Heart right ventricle (tissue), 16 donors: ENCODE results near the gene NMT1. TPM values are rescaled to one million over a fixed set of nuclear protein-coding genes. Genes with fewer than 3 reads are reported as not detected.

Experiments used
- ATAC-seq, 8 donors: fragments of 200-7000 bp; cut with Tn5 transposase; one replicate each; pipeline ENCODE4 v1.9.1; 2020; ENCODE audit warnings: mild to moderate bottlenecking in 8 of 8, moderate library complexity in 8 of 8, moderate number of reproducible peaks in 1 of 8
- DNase-seq, 2 donors: peaks; one replicate each; pipeline ENCODE4 v3.0.0-alpha.2; 2020
- H3K27ac ChIP-seq, 10 donors: fragments of 200-600 bp; sonication (generic) in 2 of 10; one replicate each; pipeline versions ENCODE4 v1.5.0 to v1.8.0; 2020 to 2022; ENCODE audit warnings: mild to moderate bottlenecking in 3 of 10
- H3K27me3 ChIP-seq, 7 donors: fragments of 200-600 bp; one replicate each; pipeline ENCODE4 v1.8.0; 2021 to 2022; ENCODE audit warnings: mild to moderate bottlenecking in 2 of 7
- H3K36me3 ChIP-seq, 9 donors: fragments of 200-600 bp; sonication (generic) in 1 of 9; one replicate each; pipeline versions ENCODE4 v1.5.0 to v1.8.0; 2020 to 2022; ENCODE audit warnings: mild to moderate bottlenecking in 2 of 9
- H3K4me1 ChIP-seq, 9 donors: fragments of 200-600 bp; sonication (generic) in 1 of 9; one replicate each; pipeline versions ENCODE4 v1.5.0 to v1.8.0; 2020 to 2022; ENCODE audit warnings: mild to moderate bottlenecking in 4 of 9
- H3K4me3 ChIP-seq, 10 donors: fragments of 200-600 bp; sonication (generic) in 2 of 10; one replicate each; pipeline versions ENCODE4 v1.5.0 to v1.8.0; 2020 to 2022; ENCODE audit warnings: mild to moderate bottlenecking in 7 of 10, moderate library complexity in 2 of 10
- H3K9me3 ChIP-seq, 11 donors: fragments of 200-600 bp in 10 of 11; sonication (generic) in 2 of 11; one replicate each; pipeline versions ENCODE4 v1.5.0 to v1.8.0; 2013 to 2022; ENCODE audit warnings: mild to moderate bottlenecking in 2 of 11, control low read depth in 1 of 11, moderate library complexity in 1 of 11
- WGBS, 2 donors: extraction: QIAGEN DNeasy Blood & Tissue Kit; methylation state at CpG; one replicate each; pipeline ENCODE4 v1.1.7; 2013; ENCODE audit warnings: inconsistent platforms in 1 of 2; 5-methylcytosine and 5-hydroxymethylcytosine counted together
- intact Hi-C, 10 donors: fragments of 100-400 bp; cut with DNase I; formaldehyde crosslinking; loops; one replicate each; pipeline versions ENCODE4 v1.11.1 to v1.14.2; 2022
- polyA plus RNA-seq, 2 donors: library from polyadenylated mRNA; stranded (reverse); fragments of 200-250 nt; gene quantifications; one replicate each; pipeline ENCODE4 v1.2.3, GENCODE V29; 2013
- total RNA-seq, 10 donors: library from RNA; stranded (reverse); fragmentation: NEBNext Ultra II Directional in 3 of 10; extraction: Animal tissue kit (Norgen Biotek cat#: 25700) in 3 of 10; gene quantifications; one replicate each; pipeline versions ENCODE4 v1.2.1 to v1.2.4, GENCODE V29; 2021 to 2023
- TF ChIP-seq, protein P1 (sequence below), 9 donors: fragments of 200-600 bp; sonication (generic) in 2 of 9; IDR thresholded peaks; one replicate each; pipeline versions ENCODE4 v1.5.0 to v1.8.0; 2021 to 2022; ENCODE audit warnings: antibody characterized with exemption in 9 of 9, mild to moderate bottlenecking in 5 of 9, moderate library complexity in 1 of 9
- donor health status: Arrhythmogenic right ventricular cardiomyopathy.
- donor health status: ischemic (EF 13 %, LVEDD 7.1; RV severe dilation, severe dysfunction).
- donor health status: healthy with polysubstance abuse.
- donor health status: DM: no; HTN: yes; CAD: no.
- donor health status: DM: no; HTN: no; CAD: no.
- donor health status: ischemic (EF 25% LVEDD 6.9; RV normal size, moderate dysfunction).
- donor health status: ischemic (EF 25% LVEDD 5.7; RV mildly dilated, moderate dysfunction).
- donor health status: healthy.
- donor health status: DM: yes; HTN: yes; CAD: no.
- donor health status: Ischemic cardiomyopathy.
- donor health status: ischemic (EF 35%, LVEDD 5.7; RV mildly dilated, moderate dysfunction).
- donor health status: nonischemic (EF 11% LVEDD 7.7; RV severe dilation, severe dysfunction).
- donor health status: DM: yes; HTN: yes; CAD: no.
- donor health status: PGD.
- donor health status: ischemic (EF 29% LVEDD 5.4; RV normal size, mild dysfunction).
- donor health status: nonischemic (EF 23%, LVEDD 6.1; RV moderate dilation, normal function).

Gene NMT1
- total and polyA plus RNA-seq, 12 donors = 40.9 to 110 (median 72.6) TPM

DNA sequence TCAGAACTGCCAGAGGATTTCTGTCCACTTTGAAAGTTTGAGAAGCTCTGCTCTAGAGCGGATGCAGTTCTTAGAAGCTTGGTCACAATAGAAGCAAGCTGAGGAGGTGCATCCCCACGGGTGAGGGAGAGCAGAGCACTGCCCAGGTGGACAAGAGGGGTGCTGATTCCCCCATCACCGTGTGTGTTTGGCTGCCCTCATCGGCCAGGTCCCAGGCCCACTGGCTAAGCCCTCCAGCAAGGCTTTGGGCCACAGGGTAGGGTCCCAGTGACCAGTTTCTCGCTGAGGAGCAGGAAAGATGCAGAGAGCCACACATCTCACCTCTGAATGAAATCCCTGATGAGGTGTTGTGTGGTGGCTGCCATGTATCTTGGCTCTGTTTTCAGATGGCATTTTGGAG is 26.9 kb downstream of the NMT1 start:
- H3K4me1 ChIP-seq = peaks cover 8 to 38% (median 29%) of the 10 kb centered on the region in 9 donors
- H3K36me3 ChIP-seq = peaks cover 0 to 99% (median 51%) of the 10 kb centered on the region in 9 donors

DNA sequence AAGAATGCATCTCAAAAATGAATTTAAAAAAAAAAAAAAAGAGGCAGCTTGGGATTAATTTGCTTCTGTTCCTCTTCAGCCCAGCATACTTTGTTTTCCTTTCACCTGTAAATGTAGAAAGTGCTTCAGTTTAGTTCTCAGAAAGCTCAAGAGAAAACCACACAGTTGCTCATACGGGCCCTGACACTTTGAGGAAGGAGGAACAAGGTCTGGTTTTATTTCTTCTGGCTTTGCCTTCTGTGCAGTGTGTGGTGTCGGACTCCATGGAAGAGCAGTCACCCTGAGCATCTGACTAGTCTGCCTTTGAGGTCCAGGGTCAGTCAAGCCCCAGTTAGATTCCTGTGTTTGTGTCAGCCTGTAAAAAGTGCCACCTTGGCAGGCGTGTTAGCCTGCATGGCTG is 27.6 kb downstream of the NMT1 start:
- intact Hi-C loops = no loop called here
- ATAC-seq = no peak
- DNase-seq = no peak
- no peaks in the 10 kb centered on the region for H3K9me3 ChIP-seq
- 87 to 92% methylated on average over 3 of the region's 3 CpGs for WGBS, 2 donors
- peaks cover 8 to 46% (median 37%) of the 10 kb centered on the region in 9 donors for H3K4me1 ChIP-seq
- TF ChIP-seq, protein P1, sequence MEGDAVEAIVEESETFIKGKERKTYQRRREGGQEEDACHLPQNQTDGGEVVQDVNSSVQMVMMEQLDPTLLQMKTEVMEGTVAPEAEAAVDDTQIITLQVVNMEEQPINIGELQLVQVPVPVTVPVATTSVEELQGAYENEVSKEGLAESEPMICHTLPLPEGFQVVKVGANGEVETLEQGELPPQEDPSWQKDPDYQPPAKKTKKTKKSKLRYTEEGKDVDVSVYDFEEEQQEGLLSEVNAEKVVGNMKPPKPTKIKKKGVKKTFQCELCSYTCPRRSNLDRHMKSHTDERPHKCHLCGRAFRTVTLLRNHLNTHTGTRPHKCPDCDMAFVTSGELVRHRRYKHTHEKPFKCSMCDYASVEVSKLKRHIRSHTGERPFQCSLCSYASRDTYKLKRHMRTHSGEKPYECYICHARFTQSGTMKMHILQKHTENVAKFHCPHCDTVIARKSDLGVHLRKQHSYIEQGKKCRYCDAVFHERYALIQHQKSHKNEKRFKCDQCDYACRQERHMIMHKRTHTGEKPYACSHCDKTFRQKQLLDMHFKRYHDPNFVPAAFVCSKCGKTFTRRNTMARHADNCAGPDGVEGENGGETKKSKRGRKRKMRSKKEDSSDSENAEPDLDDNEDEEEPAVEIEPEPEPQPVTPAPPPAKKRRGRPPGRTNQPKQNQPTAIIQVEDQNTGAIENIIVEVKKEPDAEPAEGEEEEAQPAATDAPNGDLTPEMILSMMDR (IDR thresholded peaks at IDR 0.05) = no peak
- H3K27ac ChIP-seq = peak overlapping the region in 3 of 10 donors; percentile 28 to 59 (median 52)
- H3K36me3 ChIP-seq = peaks cover 0 to 99% (median 45%) of the 10 kb centered on the region in 9 donors
- no peak overlapping the region for H3K4me3 ChIP-seq
- no peaks in the 10 kb centered on the region for H3K27me3 ChIP-seq

More for the DNA sequence above, 26.9 kb downstream of the NMT1 start:
- intact Hi-C loops = no loop called here
- DNase-seq = no peak
- H3K27ac ChIP-seq = peak overlapping the region in 7 of 10 donors; percentile 2 to 64 (median 52)
- TF ChIP-seq, protein P1 (IDR thresholded peaks at IDR 0.05) = no peak
- no peaks in the 10 kb centered on the region for H3K9me3 ChIP-seq
- no peaks in the 10 kb centered on the region for H3K27me3 ChIP-seq
- no peak for ATAC-seq
- H3K4me3 ChIP-seq = no peak overlapping the region
- WGBS, 2 donors = 90 to 93% methylated on average over 5 of the region's 5 CpGs

DNA sequence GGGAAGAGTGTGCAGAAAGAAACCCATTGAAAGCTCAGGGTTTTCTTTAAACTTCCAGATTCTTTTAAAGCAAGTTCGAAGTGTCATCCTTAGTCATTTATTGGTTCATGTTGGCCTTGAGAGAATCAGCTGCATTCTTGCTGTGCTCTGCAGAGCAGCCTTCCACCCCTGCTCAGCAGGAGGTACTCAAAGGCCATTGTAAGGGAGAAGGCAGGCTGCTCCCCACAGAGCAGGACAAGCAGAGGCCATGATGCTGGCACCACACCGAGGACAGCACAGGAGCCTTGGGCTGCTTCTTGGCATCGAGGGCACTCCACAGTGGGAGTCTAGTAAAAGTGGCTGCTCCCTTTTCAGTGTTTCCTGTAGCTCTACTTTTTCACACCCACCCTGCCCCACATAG is 29.6 kb downstream of the NMT1 start:
- Histone ChIP-seq H3K9me3 (no peaks in the 10 kb centered on the region), H3K4me1 (peaks cover 8 to 53% (median 44%) of the 10 kb centered on the region in 9 donors), H3K36me3 (peaks cover 0 to 99% (median 49%) of the 10 kb centered on the region in 9 donors), H3K4me3 (no peak overlapping the region), H3K27ac (no peak overlapping the region), H3K27me3 (no peaks in the 10 kb centered on the region)
- TF ChIP-seq, protein P1 (IDR thresholded peaks at IDR 0.05) = no peak
- WGBS, 2 donors = 88 to 90% methylated on average over 3 of the region's 3 CpGs
- ATAC-seq = no peak
- DNase-seq = no peak
- intact Hi-C loops = loop anchor here in 6 of 10 donors (10.0 kb wide), 3 partner anchors 66 to 176 kb away; partner anchors contain the start of gene GFAP (in 4 of the 6)

DNA sequence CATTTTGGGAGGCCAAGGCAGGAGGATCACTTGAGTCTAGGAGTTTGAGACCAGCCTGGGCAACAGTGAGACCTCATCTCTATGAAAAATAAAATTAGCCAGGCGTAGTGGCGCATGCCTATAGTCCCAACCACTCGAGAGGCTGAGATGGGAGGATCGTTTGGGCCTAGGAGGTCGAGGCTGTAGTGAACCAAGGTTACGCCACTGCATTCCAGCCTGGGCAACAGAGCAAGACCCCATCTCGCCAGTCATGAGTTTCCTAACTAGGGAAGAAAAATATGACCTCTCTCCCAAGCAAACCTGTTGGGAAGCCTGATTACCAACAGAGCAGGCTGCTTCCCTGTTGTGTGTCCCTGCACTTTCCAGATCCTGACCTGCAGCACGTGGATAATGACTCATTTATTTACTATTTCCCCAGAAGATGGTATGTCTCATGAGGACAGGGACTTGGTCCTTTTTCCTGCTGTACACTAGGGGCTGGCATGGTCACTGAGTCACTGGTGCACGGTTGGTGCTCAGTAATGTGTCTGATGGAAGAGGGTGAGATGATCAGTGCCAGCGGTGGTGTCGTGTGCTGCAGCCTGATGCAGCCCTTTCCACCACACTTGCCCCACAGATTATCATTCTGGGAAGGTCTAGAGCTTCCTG is 30.8 kb downstream of the NMT1 start:
- no peak for DNase-seq
- peak overlapping the region; percentile 65 to 94 (median 88) for H3K27ac ChIP-seq
- H3K4me1 ChIP-seq = peaks cover 8 to 54% (median 40%) of the 10 kb centered on the region in 9 donors
- H3K36me3 ChIP-seq = peaks cover 0 to 99% (median 51%) of the 10 kb centered on the region in 9 donors
- no peak for ATAC-seq
- H3K4me3 ChIP-seq = no peak overlapping the region
- H3K27me3 ChIP-seq = no peaks in the 10 kb centered on the region
- H3K9me3 ChIP-seq = no peaks in the 10 kb centered on the region
- TF ChIP-seq, protein P1 (IDR thresholded peaks at IDR 0.05) = no peak
- intact Hi-C loops = loop anchor here in 6 of 10 donors (10.0 kb wide), 3 partner anchors 67 to 177 kb away; partner anchors contain the start of gene GFAP (in 4 of the 6)
- 86 to 89% methylated on average over 11 of the region's 11 CpGs for WGBS, 2 donors
